Subcutaneous abdominal adipose tissue (tissue), 5 donors: ENCODE results near the gene IKBKE.
A peak's percentile ranks its signal among the peaks of the same experiment; 100 is the strongest.

ENCODE experiments used
- H3K27ac ChIP-seq: one replicate; pipeline ENCODE4 v1.7.0; 2013; ENCODE audit warnings: low read depth, mild to moderate bottlenecking, inconsistent platforms, low read length, moderate library complexity
- H3K27me3 ChIP-seq, 5 donors: one replicate each; pipeline ENCODE4 v1.7.0; 2013; ENCODE audit warnings: low read length in 5 of 5, inconsistent platforms in 1 of 5; ENCODE audit not compliant: control insufficient read depth in 5 of 5, insufficient read depth in 4 of 5
- H3K36me3 ChIP-seq, 5 donors: one replicate each; pipeline ENCODE4 v1.7.0; 2013; ENCODE audit warnings: low read length in 5 of 5; ENCODE audit not compliant: control insufficient read depth in 5 of 5, insufficient read depth in 5 of 5
- H3K4me1 ChIP-seq, 5 donors: one replicate each; pipeline ENCODE4 v1.7.0; 2013; ENCODE audit warnings: low read length in 5 of 5, mild to moderate bottlenecking in 3 of 5, moderate library complexity in 1 of 5; ENCODE audit not compliant: control insufficient read depth in 5 of 5, insufficient read depth in 5 of 5
- H3K4me3 ChIP-seq, 5 donors: one replicate each; pipeline ENCODE4 v1.7.0; 2013; ENCODE audit warnings: low read length in 5 of 5, low read depth in 1 of 5
- H3K9ac ChIP-seq, 5 donors: one replicate each; pipeline ENCODE4 v1.7.0; 2013; ENCODE audit warnings: low read length in 5 of 5, mild to moderate bottlenecking in 4 of 5, moderate library complexity in 3 of 5
- H3K9me3 ChIP-seq, 5 donors: one replicate each; pipeline ENCODE4 v1.7.0; 2013; ENCODE audit warnings: low read length in 5 of 5; ENCODE audit not compliant: control insufficient read depth in 5 of 5
- donor health status: healthy.
- donor health status: healthy.
- donor health status: healthy.
- donor health status: healthy.
- donor health status: healthy.

The IKBKE gene

DNA sequence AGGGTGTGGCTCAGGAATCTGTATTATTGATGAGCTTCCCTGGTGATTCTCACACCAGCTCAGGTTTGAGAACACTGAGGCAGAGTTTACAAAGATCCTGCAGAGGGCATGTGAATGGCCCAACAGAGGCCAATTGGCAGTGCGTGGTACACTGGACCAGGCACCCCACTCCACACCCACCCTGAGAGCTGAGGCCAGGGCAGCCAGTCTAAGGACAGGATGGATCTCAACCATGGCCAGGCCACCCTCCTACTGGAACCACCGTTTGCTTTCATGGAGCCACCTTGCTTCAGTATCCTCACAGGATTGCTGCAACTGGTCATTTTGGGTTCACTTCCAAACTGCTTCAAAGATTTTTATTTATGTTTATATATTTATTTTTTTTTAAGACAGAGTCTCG lies 29.8 kb downstream of the IKBKE start:
- H3K4me1 ChIP-seq: peaks cover 19 to 65% (median 61%) of the 10 kb centered on the region in 5 donors
- no peaks in the 10 kb centered on the region for H3K36me3 ChIP-seq
- H3K27ac ChIP-seq: no peak overlapping the region
- no peak overlapping the region for H3K4me3 ChIP-seq
- H3K27me3 ChIP-seq: peaks cover 0 to 3% (median 0%) of the 10 kb centered on the region in 5 donors
- H3K9me3 ChIP-seq: no peaks in the 10 kb centered on the region
- H3K9ac ChIP-seq: no peak overlapping the region

DNA sequence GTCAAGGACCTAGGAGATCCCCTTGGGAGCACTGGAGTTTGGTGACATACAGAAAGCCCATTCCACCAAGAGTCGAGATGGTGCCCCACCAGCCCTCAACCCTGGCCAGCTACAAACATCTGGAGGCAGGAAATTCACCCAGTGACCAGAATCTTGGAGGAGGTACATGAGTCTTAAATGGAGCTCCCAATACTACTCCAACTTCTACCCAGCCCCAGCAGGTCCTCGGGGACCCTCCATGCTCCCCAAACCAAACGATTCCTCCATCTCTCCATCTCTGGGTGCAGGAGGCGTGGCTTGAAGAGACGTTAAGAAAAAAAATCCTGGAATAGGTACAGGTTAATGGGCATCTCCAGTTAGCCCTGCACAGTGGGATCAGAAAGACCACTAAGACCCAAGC lies 31.6 kb downstream of the IKBKE start:
- Histone ChIP-seq H3K4me3 (no peak overlapping the region), H3K4me1 (peaks cover 6 to 56% (median 50%) of the 10 kb centered on the region in 5 donors), H3K9ac (no peak overlapping the region), H3K36me3 (no peaks in the 10 kb centered on the region), H3K9me3 (no peaks in the 10 kb centered on the region), H3K27ac (peak overlapping the region; percentile 82), H3K27me3 (peaks cover 0 to 9% (median 0%) of the 10 kb centered on the region in 5 donors)

DNA sequence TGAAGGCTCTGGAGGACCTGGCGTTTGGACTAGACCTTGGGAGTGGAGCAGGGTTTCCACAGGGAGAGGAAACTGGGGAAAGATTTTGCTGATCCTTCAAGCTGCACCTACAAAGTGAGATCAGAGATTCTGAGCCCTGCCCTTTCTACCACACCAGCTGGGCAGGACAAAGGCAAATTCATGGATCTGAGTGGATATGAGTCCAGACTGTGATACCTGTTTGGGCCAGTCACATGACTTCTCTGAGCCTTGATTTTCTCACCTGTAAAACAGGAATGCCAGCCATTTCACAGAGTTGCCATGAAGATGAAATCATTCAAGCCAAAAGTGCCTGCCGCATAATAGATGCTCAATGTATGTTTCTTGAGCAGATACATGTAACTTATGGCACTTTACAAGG lies 32.1 kb downstream of the IKBKE start:
- peaks cover 0 to 9% (median 0%) of the 10 kb centered on the region in 5 donors for H3K27me3 ChIP-seq
- H3K27ac ChIP-seq: no peak overlapping the region
- no peaks in the 10 kb centered on the region for H3K36me3 ChIP-seq
- H3K9ac ChIP-seq: no peak overlapping the region
- no peaks in the 10 kb centered on the region for H3K9me3 ChIP-seq
- H3K4me3 ChIP-seq: no peak overlapping the region
- peaks cover 6 to 56% (median 49%) of the 10 kb centered on the region in 5 donors for H3K4me1 ChIP-seq

DNA sequence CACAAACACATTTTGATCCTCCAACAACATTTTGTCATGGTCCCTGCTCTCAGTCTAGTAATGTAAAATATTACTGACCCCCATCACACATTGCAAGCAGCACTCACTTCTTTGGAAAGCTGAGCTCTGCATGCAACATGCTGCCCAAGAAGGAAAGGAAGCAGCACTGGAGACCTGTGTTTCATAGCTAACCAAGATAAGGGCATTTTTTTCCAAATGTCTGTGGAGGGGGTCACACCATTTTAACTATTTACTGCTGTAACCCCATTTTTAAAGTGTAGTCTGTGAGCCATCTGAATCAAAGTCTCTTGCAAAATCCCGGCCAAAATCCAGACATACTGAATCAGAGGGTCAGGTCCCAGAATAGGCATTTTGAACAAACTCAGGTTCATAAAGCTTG lies 32.5 kb downstream of the IKBKE start:
- no peak overlapping the region for H3K9ac ChIP-seq
- no peaks in the 10 kb centered on the region for H3K9me3 ChIP-seq
- H3K4me3 ChIP-seq: no peak overlapping the region
- no peak overlapping the region for H3K27ac ChIP-seq
- no peaks in the 10 kb centered on the region for H3K36me3 ChIP-seq
- H3K4me1 ChIP-seq: peaks cover 6 to 55% (median 47%) of the 10 kb centered on the region in 5 donors
- H3K27me3 ChIP-seq: peaks cover 0 to 9% (median 0%) of the 10 kb centered on the region in 5 donors

DNA sequence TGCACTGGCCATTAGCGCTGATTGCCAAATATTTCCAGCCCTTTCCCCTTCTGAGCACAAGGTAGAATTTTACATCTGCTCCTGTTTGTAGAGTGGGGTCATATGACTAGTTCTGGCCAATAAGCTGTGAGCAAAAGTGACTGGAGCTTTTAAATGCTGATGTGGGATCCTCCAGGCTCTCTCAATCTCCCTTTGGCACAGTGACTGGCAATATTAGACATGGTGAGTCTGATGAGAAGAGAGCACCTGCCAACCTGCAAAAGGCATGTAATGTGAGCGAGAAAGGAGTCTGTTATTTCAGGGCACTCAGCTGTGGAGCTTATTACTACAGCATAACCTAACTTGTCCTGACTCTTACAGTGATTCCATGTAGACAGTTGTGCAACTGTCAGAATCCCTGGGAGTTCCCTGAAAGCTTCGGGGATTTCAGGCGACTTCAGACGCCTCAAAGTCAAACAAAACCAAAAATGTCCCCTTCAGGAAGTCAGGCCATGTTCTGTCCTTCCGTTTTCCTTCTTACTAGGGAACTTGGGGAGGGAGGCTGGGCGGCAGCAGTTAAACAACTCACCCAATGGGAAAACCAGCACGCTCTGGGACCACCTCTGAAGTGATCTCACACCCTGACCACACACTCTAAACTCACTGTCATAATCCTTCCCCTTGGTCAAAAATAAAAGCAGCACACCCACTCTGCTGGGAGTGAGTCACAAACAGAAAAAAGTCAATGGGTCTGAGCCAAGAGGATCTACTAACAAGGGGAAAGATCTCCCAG lies 33.5 kb downstream of the IKBKE start:
- Histone ChIP-seq H3K36me3 (no peaks in the 10 kb centered on the region), H3K27me3 (peaks cover 0 to 19% (median 6%) of the 10 kb centered on the region in 5 donors), H3K4me1 (peaks cover 6 to 64% (median 52%) of the 10 kb centered on the region in 5 donors), H3K9ac (peak overlapping the region in 1 of 5 donors; percentile 48), H3K4me3 (no peak overlapping the region), H3K9me3 (no peaks in the 10 kb centered on the region), H3K27ac (no peak overlapping the region)

DNA sequence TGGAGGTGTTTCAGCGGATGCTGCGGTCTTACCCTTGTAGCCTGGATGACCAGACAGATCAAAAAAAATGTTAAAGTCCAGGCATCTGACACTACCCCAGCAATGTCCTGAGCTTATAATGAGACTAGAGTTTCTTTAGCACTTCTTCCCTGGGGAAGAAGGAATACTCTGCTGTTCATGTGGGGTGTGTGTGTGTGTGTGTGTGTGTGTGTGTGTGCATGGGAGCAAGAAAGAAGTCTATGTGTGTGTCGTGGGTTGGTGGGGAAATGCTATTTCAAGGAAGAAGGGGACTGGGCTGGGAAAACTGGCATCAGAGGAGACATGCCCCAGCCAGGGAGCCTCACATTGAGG lies 34.1 kb downstream of the IKBKE start:
- peaks cover 0 to 19% (median 9%) of the 10 kb centered on the region in 5 donors for H3K27me3 ChIP-seq
- peaks cover 8 to 69% (median 56%) of the 10 kb centered on the region in 5 donors for H3K4me1 ChIP-seq
- H3K9me3 ChIP-seq: no peaks in the 10 kb centered on the region
- H3K27ac ChIP-seq: no peak overlapping the region
- peak overlapping the region in 1 of 5 donors; percentile 19 for H3K9ac ChIP-seq
- H3K4me3 ChIP-seq: no peak overlapping the region
- no peaks in the 10 kb centered on the region for H3K36me3 ChIP-seq

DNA sequence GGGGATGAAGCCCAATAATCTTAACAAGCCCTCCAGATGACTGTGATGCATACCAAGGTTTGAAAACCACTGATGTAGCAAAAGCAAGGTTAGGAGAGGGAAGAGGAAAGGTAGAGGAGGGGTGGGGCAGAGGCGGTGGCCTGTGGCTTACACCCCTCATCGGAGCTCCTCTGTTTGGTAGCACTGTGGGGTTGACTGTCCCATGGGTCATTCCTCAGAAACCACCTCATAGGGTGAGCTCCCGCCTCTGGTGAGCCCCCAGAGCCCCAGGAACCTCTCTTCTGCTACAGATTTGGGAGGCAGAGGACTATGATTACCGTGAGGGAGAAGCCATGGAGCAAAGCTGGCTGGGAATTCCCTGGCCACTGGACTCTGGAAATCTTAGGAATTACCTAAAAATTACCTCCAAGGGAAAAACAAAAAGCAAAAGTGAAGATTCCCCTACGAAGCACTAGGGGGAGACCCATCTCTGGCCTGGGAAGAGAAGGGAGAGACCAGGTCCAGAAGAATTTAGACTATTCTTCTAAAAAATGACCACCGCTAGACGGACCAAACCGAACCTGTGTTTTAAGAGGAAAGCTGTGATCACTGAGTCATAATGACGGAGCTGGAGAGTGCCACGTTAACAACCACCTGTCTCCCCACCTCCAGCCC lies 35.6 kb downstream of the IKBKE start:
- no peak overlapping the region for H3K27ac ChIP-seq
- H3K9me3 ChIP-seq: no peaks in the 10 kb centered on the region
- H3K9ac ChIP-seq: no peak overlapping the region
- no peaks in the 10 kb centered on the region for H3K36me3 ChIP-seq
- H3K4me3 ChIP-seq: peak overlapping the region in 1 of 5 donors; percentile 71
- peaks cover 0 to 22% (median 9%) of the 10 kb centered on the region in 5 donors for H3K27me3 ChIP-seq
- H3K4me1 ChIP-seq: peaks cover 8 to 65% (median 58%) of the 10 kb centered on the region in 5 donors

DNA sequence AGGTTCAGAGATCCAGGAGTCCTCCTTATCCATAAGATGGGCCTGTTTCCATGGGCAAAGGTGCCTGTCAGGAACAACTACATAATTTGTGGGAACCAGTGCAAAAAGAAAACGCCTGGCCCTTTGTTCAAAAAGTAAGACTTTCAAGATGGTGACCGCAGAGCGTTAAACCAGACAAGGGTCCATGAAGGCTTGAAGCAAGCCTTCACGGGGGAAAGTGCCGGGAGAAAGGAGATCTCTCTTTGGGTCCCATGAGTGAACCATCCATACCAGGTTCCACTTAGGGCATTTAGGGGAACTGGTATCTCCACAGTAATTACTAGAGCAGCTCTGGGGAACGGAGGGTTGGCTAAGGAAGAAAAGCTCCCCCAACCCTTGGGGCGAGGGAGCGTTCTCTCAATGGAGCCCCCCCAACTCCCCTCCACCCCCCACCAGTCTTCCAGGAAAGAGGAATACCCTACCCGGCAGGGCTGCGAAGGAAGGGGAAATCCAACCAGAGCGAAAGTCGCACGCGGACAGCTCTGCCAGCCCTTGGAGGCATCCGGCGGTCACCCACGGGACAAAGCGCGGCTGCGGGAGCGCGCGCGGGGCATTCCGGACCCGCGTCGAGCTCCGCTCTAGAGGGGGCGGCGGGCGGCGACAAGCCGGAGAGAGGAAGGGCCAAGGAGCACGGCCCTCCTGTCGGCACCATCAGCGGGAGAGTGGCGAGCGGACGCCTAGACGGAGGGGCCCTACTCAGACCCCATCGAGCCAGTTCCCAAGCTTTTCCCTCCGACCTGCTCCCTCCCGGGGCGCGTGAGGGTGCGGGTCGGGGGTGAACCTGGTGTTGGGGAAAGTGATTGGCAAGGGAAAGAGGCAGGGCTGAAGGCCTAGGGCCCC lies 36.4 kb downstream of the IKBKE start:
- Histone ChIP-seq H3K36me3 (no peaks in the 10 kb centered on the region), H3K4me3 (peak overlapping the region; percentile 36 to 77 (median 67)), H3K9ac (peak overlapping the region in 3 of 5 donors; percentile 20 to 70 (median 30)), H3K4me1 (peaks cover 8 to 56% (median 51%) of the 10 kb centered on the region in 5 donors), H3K9me3 (no peaks in the 10 kb centered on the region), H3K27me3 (peaks cover 0 to 22% (median 9%) of the 10 kb centered on the region in 5 donors), H3K27ac (no peak overlapping the region)

DNA sequence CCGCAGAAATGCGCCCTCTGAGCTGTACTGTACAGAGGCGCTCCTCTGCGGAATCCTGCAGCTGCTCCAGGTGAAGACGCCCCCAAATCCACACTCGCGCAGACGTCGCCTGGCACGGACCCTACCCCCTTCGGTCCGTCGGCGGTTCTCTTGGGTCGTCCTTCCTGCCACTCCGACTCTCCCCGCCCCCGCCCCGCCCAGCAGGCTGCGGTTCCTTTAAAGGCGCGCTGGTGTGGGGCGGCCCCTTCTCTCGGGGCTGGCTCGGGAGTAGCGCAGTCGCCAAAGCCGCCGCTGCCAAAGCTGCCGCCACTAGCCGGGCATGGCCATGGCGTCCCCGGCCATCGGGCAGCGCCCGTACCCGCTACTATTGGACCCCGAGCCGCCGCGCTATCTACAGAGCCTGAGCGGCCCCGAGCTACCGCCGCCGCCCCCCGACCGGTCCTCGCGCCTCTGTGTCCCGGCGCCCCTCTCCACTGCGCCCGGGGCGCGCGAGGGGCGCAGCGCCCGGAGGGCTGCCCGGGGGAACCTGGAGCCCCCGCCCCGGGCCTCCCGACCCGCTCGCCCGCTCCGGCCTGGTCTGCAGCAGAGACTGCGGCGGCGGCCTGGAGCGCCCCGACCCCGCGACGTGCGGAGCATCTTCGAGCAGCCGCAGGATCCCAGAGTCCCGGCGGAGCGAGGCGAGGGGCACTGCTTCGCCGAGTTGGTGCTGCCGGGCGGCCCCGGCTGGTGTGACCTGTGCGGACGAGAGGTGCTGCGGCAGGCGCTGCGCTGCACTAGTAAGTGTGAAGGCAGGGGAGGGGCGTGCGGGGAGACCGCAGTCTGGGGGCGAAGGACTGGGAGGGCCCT lies 37.2 kb downstream of the IKBKE start, which contains the start of gene RASSF5:
Gene RASSF5 (plus strand): TSS at position 248 of the 846 bp plus-strand sequence. CDS start 72 bp downstream, at position 320.
- no peaks in the 10 kb centered on the region for H3K36me3 ChIP-seq
- no peaks in the 10 kb centered on the region for H3K9me3 ChIP-seq
- H3K27ac ChIP-seq: no peak within 1 kb of the TSS
- H3K27me3 ChIP-seq: peaks cover 0 to 24% (median 9%) of the 10 kb centered on the region in 5 donors
- H3K4me1 ChIP-seq: peaks cover 8 to 53% (median 44%) of the 10 kb centered on the region in 5 donors
- H3K9ac ChIP-seq: peak within 1 kb of the TSS in 4 of 5 donors; percentile 20 to 70 (median 31)
- H3K4me3 ChIP-seq: peak within 1 kb of the TSS; percentile 41 to 77 (median 67)
